HCT116 (cell line): ENCODE data around the gene KRTAP1-5.

Source experiments
- CEBPB ChIP-seq: IDR thresholded peaks from 2 replicates; pipeline ENCODE4 v1.6.1; 2012; ENCODE audit warnings: low read depth
- EZH2phosphoT487 ChIP-seq: fragments of 200-600 bp; IDR thresholded peaks from 2 replicates; pipeline ENCODE4 v1.6.1; 2018; ENCODE audit warnings: antibody characterized with exemption, borderline replicate concordance
- POLR2A ChIP-seq: IDR thresholded peaks from 2 replicates; pipeline ENCODE4 v1.7.0; 2011; ENCODE audit warnings: borderline replicate concordance; ENCODE audit not compliant: insufficient read depth, insufficient read length; ENCODE audit errors: extremely low read depth
- TF ChIP-seq, protein P1 (sequence below), 3 experiments: fragments of 200-600 bp in 1 of 3; sonication (generic) in 1 of 3; IDR thresholded peaks in 2 of 3; conservative IDR thresholded peaks in 1 of 3; 2 replicates each; pipeline ENCODE4 v1.5.1; 2012 to 2017; ENCODE audit warnings: low read depth in 2 of 3, low read length in 2 of 3, antibody characterized with exemption in 1 of 3, borderline replicate concordance in 1 of 3, control low read depth in 1 of 3, mild to moderate bottlenecking in 1 of 3, mixed read lengths in 1 of 3, mixed run types in 1 of 3, moderate library complexity in 1 of 3; ENCODE audit not compliant: insufficient read depth in 1 of 3
- TF ChIP-seq, protein P2 (sequence below): IDR thresholded peaks from 2 replicates; pipeline ENCODE4 v1.6.1; 2012

DNA sequence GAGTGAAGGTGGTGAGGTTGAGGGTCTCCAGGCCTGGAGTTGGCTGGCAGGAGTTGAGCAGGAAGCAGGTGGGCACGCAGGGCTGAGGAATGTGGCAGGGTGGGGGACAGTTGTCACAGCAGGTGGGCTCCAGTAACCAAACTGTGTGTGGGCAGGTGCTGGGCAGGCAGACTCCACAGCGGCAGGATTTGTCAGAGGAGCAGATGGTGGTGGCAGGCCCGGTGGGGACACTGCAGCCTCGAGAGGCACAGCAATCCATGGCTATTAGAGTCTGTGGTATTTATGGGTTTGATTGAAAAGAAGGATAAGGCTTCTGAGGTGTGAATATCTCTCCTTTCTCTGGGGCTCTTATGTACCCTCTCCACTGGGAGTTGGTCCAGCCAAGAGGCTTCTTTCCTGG is 33.2 kb downstream of the KRTAP1-5 start, which contains the start of gene KRTAP3-3:
- TF ChIP-seq, protein P1, sequence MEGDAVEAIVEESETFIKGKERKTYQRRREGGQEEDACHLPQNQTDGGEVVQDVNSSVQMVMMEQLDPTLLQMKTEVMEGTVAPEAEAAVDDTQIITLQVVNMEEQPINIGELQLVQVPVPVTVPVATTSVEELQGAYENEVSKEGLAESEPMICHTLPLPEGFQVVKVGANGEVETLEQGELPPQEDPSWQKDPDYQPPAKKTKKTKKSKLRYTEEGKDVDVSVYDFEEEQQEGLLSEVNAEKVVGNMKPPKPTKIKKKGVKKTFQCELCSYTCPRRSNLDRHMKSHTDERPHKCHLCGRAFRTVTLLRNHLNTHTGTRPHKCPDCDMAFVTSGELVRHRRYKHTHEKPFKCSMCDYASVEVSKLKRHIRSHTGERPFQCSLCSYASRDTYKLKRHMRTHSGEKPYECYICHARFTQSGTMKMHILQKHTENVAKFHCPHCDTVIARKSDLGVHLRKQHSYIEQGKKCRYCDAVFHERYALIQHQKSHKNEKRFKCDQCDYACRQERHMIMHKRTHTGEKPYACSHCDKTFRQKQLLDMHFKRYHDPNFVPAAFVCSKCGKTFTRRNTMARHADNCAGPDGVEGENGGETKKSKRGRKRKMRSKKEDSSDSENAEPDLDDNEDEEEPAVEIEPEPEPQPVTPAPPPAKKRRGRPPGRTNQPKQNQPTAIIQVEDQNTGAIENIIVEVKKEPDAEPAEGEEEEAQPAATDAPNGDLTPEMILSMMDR (IDR thresholded peaks at IDR 0.05 in 2 of 3, conservative IDR thresholded peaks at IDR 0.05 in 1 of 3; ENCODE audit: borderline replicate concordance in 1 of 3, insufficient read depth in 1 of 3, low read depth in 2 of 3, low read length in 2 of 3), result no peak
- no peak for TF ChIP-seq CEBPB
- no peak for TF ChIP-seq EZH2phosphoT487
- TF ChIP-seq, protein P2, sequence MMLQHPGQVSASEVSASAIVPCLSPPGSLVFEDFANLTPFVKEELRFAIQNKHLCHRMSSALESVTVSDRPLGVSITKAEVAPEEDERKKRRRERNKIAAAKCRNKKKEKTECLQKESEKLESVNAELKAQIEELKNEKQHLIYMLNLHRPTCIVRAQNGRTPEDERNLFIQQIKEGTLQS, result no peak
- TF ChIP-seq POLR2A, result no peak
